K562 (cell line): Measurements from ENCODE around the gene NTRK3.

Experiments used
- PHF8 ChIP-seq: fragments of 200-600 bp; sonication (generic); IDR thresholded peaks from 2 replicates; pipeline ENCODE4 v1.6.1; 2012; ENCODE audit warnings: mixed run types, mild to moderate bottlenecking, inconsistent platforms, low read length, moderate library complexity, borderline replicate concordance
- POLR2H ChIP-seq: IDR thresholded peaks from 2 replicates; pipeline ENCODE4 v1.6.1; 2016; ENCODE audit warnings: missing genetic modification characterization, low read depth, mild to moderate bottlenecking, control low read depth, missing compliant biosample characterization, moderate library complexity

- TF ChIP-seq PHF8 (no peak), POLR2H (tag) (no peak)
Measured at GRCh38 chr15:88098361-88098760, 158.2 kb downstream of the NTRK3 start.
